Coronary artery (tissue), 2 donors: ENCODE data around the gene MARCHF3.
"Not testable (repeated sequence)": the region's sequence is repeated elsewhere in the genome, so short reads cannot be mapped to it uniquely, and the experiment has no call there.

ENCODE experiments used
- DNase-seq: peaks from one replicate; pipeline ENCODE4 v3.0.0-alpha.2; 2017; ENCODE audit warnings: low spot score
- H3K27ac ChIP-seq, 2 donors: fragments of 200-600 bp; sonication (generic); one replicate each; pipeline ENCODE4 v1.5.1; 2016 to 2019
- H3K4me3 ChIP-seq: fragments of 200-600 bp; sonication (generic); 2 replicates; pipeline ENCODE4 v1.5.1; 2016; ENCODE audit warnings: mild to moderate bottlenecking, moderate library complexity
- TF ChIP-seq, protein P1 (sequence below): fragments of 200-600 bp; sonication (generic); IDR thresholded peaks from one replicate; pipeline ENCODE4 v1.5.1; 2019; ENCODE audit warnings: antibody characterized with exemption

Gene MARCHF3

GRCh38 chr5:126846744-126847455 is 183.5 kb downstream of the MARCHF3 start:
- peak overlapping the region in 1 of 2 donors; percentile 27 for H3K27ac ChIP-seq
- H3K4me3 ChIP-seq = peak overlapping the region; percentile 14
- TF ChIP-seq, protein P1, sequence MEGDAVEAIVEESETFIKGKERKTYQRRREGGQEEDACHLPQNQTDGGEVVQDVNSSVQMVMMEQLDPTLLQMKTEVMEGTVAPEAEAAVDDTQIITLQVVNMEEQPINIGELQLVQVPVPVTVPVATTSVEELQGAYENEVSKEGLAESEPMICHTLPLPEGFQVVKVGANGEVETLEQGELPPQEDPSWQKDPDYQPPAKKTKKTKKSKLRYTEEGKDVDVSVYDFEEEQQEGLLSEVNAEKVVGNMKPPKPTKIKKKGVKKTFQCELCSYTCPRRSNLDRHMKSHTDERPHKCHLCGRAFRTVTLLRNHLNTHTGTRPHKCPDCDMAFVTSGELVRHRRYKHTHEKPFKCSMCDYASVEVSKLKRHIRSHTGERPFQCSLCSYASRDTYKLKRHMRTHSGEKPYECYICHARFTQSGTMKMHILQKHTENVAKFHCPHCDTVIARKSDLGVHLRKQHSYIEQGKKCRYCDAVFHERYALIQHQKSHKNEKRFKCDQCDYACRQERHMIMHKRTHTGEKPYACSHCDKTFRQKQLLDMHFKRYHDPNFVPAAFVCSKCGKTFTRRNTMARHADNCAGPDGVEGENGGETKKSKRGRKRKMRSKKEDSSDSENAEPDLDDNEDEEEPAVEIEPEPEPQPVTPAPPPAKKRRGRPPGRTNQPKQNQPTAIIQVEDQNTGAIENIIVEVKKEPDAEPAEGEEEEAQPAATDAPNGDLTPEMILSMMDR = no peak

DNA sequence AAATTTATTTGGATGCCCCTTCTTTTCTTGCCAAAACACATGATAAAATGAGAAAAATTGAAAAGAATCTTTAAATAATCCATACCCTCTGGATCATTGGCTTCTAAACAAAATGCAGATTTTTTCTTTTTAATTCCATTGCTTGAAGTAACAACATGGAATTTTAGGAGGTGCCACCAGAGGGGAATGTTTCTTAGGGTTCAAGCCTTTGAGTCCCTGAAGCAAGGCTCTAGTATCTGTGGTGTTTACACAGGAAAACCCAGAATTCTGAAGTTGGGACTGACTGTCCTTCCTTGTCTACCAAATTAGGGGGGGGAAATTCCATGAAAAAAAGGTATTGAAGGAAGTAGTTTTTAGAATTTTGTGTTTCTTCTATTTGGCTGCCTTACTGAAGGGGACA is 184.0 kb downstream of the MARCHF3 start:
- no peak overlapping the region for H3K4me3 ChIP-seq
- no peak for DNase-seq
- H3K27ac ChIP-seq = peak overlapping the region in 1 of 2 donors; percentile 27
- TF ChIP-seq, protein P1 = no peak

More at GRCh38 chr5:126846744-126847455, 183.5 kb downstream of the MARCHF3 start:
- no peak for DNase-seq

GRCh38 chr5:126845470-126846070 is 184.8 kb downstream of the MARCHF3 start:
- H3K27ac ChIP-seq, DNase-seq: not testable (repeated sequence)
- H3K4me3 ChIP-seq = peak overlapping the region; percentile 30

DNA sequence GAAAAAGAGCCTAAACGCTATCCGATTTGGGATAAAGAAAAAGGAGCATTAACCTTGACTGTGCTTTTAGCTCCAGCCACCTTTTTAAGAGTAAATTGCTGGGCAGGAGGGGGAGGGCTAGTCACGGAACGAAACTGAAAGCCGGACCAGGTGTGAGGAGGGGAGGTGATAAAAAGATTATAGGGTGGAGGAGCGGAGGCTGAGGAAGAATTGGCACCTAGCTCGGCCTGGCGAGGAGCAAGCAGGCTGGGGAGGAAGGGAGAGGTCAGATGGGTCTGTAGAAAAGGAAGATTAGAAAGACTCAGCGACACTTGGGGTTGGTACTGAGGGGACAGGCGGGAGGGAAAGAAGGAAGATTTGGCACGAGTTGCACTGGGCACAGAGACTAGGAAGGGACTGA is 187.0 kb downstream of the MARCHF3 start:
- DNase-seq, H3K27ac ChIP-seq: not testable (repeated sequence)

GRCh38 chr5:126839407-126839806 is 191.0 kb downstream of the MARCHF3 start:
- not testable (repeated sequence) for H3K27ac ChIP-seq, H3K4me3 ChIP-seq, DNase-seq

More for the DNA sequence above, 187.0 kb downstream of the MARCHF3 start:
- H3K4me3 ChIP-seq = not testable (repeated sequence)

- H3K4me3 ChIP-seq = no peak overlapping the region
- TF ChIP-seq, protein P1 = no peak
Observed at GRCh38 chr5:126837906-126838539, 192.3 kb downstream of the MARCHF3 start.

DNA sequence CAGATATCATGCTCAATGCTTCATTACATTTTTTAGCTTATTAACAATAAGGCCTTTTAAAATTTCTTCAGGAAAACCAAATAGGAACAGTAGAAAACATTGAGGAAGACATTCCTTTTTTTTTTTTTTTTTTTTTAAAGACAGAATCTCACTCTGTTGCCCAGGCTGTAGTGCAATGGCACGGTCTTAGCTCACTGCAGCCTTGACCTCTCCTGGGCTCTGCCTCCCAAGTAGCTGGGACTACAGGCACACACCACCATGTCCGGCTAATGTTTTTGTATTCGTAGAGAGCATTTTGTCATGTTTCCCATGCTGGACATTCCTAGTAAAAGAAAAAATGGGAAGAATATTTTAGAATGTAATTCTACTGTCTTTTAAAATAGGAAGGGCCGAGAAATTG is 193.1 kb downstream of the MARCHF3 start:
- no peak for DNase-seq
- H3K27ac ChIP-seq = no peak overlapping the region
- TF ChIP-seq, protein P1 = no peak
- H3K4me3 ChIP-seq = no peak overlapping the region

More at GRCh38 chr5:126837906-126838539, 192.3 kb downstream of the MARCHF3 start:
- DNase-seq = no peak
- no peak overlapping the region for H3K27ac ChIP-seq

GRCh38 chr5:126836778-126837177 is 193.6 kb downstream of the MARCHF3 start:
- TF ChIP-seq, protein P1 = no peak
- H3K4me3 ChIP-seq = no peak overlapping the region
- no peak overlapping the region for H3K27ac ChIP-seq
- DNase-seq = no peak
